ENCODE measurements around the gene PTCD3.

The PTCD3 gene

DNA sequence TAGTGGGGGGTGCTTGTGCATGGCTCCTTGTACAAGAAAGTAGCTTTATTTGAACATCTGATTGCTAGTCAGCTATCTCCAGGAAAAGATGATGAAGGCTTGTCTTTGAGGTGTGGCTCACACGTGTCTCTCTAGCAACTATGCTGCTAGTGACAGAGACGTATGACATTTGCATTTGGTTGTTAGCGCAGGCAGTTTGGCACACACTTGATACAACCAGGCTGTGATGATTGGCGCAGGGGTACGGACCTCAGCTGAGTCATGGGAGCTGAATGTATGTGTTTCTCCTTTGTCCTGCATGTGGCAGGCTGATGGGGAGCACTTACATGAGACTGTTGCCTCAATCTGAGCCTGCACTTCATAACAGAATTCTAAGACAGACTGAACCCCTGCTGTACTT lies 29.6 kb downstream of the PTCD3 start:
- no peaks in the 10 kb centered on the region for H3K4me1 ChIP-seq (ENCODE audit: control insufficient read depth, insufficient read depth, low read length)
- H3K9me3 ChIP-seq (replicated peaks; ENCODE audit: low read length), result no peaks in the 10 kb centered on the region
- H3K27me3 ChIP-seq (ENCODE audit: control insufficient read depth, insufficient read depth, low read length), result no peaks in the 10 kb centered on the region
- no peak overlapping the region for H3K9ac ChIP-seq (ENCODE audit: low read depth, low read length)
- H3K4me3 ChIP-seq (ENCODE audit: low read length), result no peak overlapping the region
- peaks cover 97% of the 10 kb centered on the region for H3K36me3 ChIP-seq (ENCODE audit: insufficient read depth, low read length)
- H3K4me2 ChIP-seq (ENCODE audit: low read length), result no peak overlapping the region

DNA sequence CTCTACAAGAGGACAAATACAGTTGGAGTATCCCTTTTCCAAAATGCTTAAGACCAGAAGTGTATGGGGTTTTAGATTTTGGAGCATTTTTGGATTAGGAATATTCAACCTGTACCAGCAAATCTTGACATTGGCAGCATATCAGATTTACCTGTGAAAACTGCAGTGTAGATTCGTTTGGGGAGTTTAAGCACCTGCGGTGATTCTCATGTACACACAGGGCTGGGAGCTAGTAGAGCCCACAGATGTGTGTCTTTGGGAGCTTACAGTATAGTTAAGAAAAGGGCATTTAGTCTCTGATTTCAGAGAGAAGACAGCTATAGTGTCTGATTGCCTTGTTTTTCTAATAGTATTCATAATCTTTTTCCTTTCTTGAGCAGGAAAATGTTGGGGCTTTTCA lies 30.1 kb downstream of the PTCD3 start:
- Histone ChIP-seq H3K36me3 (ENCODE audit: insufficient read depth, low read length) (peaks cover 98% of the 10 kb centered on the region), H3K27me3 (ENCODE audit: control insufficient read depth, insufficient read depth, low read length) (no peaks in the 10 kb centered on the region), H3K4me1 (ENCODE audit: control insufficient read depth, insufficient read depth, low read length) (no peaks in the 10 kb centered on the region), H3K4me3 (ENCODE audit: low read length) (no peak overlapping the region), H3K9ac (ENCODE audit: low read depth, low read length) (no peak overlapping the region), H3K9me3 (replicated peaks; ENCODE audit: low read length) (no peaks in the 10 kb centered on the region), H3K4me2 (ENCODE audit: low read length) (no peak overlapping the region)

DNA sequence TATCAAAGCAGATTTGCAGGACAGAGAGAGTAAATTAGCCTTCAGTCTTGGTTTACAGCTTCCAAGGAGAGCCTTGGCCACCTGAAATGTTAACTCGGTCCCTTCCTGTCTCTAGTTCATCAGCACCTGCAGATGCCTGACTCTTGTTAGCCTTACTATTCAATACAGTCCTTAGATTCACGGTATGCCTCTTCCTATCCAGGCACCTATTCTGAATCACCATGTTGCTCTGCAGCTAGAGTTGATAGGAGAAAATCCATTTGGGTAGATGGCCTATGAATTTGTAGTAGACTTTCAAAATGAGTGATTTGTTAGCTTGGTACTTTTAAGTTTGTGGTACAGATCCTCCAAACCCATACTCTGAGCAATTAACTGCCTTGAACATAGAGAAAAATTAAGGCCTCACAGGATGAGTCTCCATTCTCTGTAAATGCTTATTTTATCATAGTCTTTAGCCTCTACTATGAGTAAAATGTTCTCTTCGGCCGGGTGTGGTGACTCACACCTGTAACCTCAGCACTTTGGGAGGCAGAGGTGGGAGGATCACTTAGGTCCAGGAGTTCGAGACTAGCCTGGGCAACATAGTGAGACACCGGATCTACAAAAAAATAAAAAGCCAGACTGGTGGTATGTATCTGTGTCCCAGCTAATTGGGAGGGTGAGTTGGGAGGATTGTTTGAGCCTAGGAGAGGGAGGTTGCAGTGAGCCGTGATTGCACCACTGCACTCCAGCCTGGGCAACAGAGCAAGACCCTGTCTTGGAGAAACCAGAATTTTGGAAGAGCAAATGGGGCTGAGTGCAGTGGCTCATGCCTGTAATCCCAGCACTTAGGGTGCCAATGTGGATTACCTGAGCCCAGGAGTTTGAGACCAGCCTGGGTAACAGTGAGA lies 32.9 kb downstream of the PTCD3 start:
- H3K27me3 ChIP-seq (ENCODE audit: control insufficient read depth, insufficient read depth, low read length), result no peaks in the 10 kb centered on the region
- H3K36me3 ChIP-seq (ENCODE audit: insufficient read depth, low read length), result peaks cover 87% of the 10 kb centered on the region
- H3K9ac ChIP-seq (ENCODE audit: low read depth, low read length), result no peak overlapping the region
- no peaks in the 10 kb centered on the region for H3K9me3 ChIP-seq (replicated peaks; ENCODE audit: low read length)
- no peaks in the 10 kb centered on the region for H3K4me1 ChIP-seq (ENCODE audit: control insufficient read depth, insufficient read depth, low read length)
- no peak overlapping the region for H3K4me3 ChIP-seq (ENCODE audit: low read length)
- no peak overlapping the region for H3K4me2 ChIP-seq (ENCODE audit: low read length)

- H3K9me3 ChIP-seq (replicated peaks; ENCODE audit: low read length), result no peaks in the 10 kb centered on the region
- no peak overlapping the region for H3K9ac ChIP-seq (ENCODE audit: low read depth, low read length)
- H3K36me3 ChIP-seq (ENCODE audit: insufficient read depth, low read length), result peaks cover 87% of the 10 kb centered on the region
- H3K4me2 ChIP-seq (ENCODE audit: low read length), result no peak overlapping the region
- H3K4me1 ChIP-seq (ENCODE audit: control insufficient read depth, insufficient read depth, low read length), result no peaks in the 10 kb centered on the region
- H3K27me3 ChIP-seq (ENCODE audit: control insufficient read depth, insufficient read depth, low read length), result no peaks in the 10 kb centered on the region
- H3K4me3 ChIP-seq (ENCODE audit: low read length), result no peak overlapping the region
These were observed 33.9 kb downstream of the PTCD3 start for GRCh38 chr2:86139981-86140380.

DNA sequence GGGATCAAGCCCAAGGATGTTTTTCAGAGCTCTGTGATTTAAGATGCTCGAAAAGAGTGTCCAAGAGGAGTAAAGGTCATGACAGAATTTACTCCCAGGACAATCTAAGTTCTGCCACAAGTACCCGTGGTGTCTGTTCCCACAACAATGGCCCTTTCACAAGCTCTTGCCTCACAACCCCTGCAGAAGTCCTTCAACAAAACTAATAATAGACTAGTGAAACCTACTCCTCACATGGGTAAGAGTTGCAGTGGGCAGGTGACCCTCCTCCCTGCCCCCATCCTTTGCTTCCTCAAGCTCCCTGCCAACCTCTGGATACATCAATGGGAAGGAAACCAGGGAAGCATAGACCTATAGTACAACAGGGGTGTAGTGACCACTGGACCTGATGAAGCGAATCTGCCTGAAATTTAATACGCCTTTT lies 34.9 kb downstream of the PTCD3 start:
- Histone ChIP-seq H3K27me3 (ENCODE audit: control insufficient read depth, insufficient read depth, low read length) (no peaks in the 10 kb centered on the region), H3K36me3 (ENCODE audit: insufficient read depth, low read length) (peaks cover 84% of the 10 kb centered on the region), H3K9me3 (replicated peaks; ENCODE audit: low read length) (no peaks in the 10 kb centered on the region), H3K4me3 (ENCODE audit: low read length) (no peak overlapping the region), H3K9ac (ENCODE audit: low read depth, low read length) (no peak overlapping the region), H3K4me1 (ENCODE audit: control insufficient read depth, insufficient read depth, low read length) (no peaks in the 10 kb centered on the region), H3K4me2 (ENCODE audit: low read length) (no peak overlapping the region)

GRCh38 chr2:86142436-86143257 lies 36.6 kb downstream of the PTCD3 start:
- Histone ChIP-seq H3K36me3 (ENCODE audit: insufficient read depth, low read length) (peaks cover 80% of the 10 kb centered on the region), H3K4me3 (ENCODE audit: low read length) (no peak overlapping the region), H3K4me2 (ENCODE audit: low read length) (no peak overlapping the region), H3K4me1 (ENCODE audit: control insufficient read depth, insufficient read depth, low read length) (no peaks in the 10 kb centered on the region), H3K27me3 (ENCODE audit: control insufficient read depth, insufficient read depth, low read length) (no peaks in the 10 kb centered on the region), H3K9ac (ENCODE audit: low read depth, low read length) (no peak overlapping the region), H3K9me3 (replicated peaks; ENCODE audit: low read length) (no peaks in the 10 kb centered on the region)

DNA sequence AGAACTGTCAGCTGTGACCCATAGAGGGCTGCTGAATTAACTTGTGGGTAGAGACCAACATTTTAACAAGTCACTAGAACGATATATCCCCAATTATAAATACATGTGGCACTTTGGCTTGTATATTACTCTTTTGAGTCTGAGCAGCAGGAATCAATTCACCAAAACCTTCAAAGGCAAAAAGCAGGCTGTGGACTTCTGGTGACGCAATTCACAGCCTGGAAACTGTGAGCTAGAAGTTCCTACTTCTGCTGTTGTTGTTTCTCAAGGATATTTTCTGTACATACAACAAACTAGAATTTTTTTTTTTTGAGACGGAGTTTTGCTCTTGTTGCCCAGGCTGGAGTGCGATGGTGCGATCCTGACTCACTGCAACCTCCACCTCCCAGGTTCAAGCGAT lies 37.3 kb downstream of the PTCD3 start:
- Histone ChIP-seq H3K4me2 (ENCODE audit: low read length) (no peak overlapping the region), H3K9me3 (replicated peaks; ENCODE audit: low read length) (no peaks in the 10 kb centered on the region), H3K27me3 (ENCODE audit: control insufficient read depth, insufficient read depth, low read length) (no peaks in the 10 kb centered on the region), H3K9ac (ENCODE audit: low read depth, low read length) (no peak overlapping the region), H3K36me3 (ENCODE audit: insufficient read depth, low read length) (peaks cover 80% of the 10 kb centered on the region), H3K4me1 (ENCODE audit: control insufficient read depth, insufficient read depth, low read length) (no peaks in the 10 kb centered on the region), H3K4me3 (ENCODE audit: low read length) (no peak overlapping the region)

DNA sequence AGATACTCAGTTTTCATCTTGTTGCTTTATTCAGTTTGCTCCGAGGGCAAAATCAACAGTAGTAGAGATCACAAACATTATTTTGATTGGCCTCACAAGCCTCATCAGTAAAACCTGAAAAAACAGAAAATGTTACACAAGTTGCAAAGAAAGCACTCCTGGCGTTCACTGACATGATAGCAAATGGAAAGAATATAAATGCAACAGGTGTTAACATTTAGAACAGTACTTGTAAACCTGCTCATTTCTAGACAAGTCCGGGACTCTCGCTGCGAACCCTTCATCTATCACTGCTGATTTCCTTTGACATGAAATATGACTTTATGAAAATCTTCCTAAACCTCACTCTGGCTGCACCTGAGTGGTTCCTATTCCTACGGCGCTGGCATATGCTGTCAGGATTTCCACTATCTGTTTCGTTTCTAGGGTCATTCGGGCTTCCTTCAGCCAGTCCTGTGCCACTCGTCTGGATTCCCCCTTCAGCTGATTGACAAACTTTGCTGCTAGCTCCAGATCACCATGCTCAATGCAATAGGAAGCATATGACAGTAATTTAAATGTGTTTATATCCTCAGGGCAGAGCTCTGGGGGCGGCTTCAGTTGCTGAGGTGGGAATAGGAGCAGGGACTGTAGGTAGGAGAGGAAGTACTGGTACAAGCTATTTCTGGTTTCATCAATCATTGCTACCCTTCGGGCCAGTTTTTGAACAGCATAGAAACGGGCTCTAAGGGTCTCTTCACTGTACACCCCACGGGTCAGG lies 38.1 kb downstream of the PTCD3 start:
- Histone ChIP-seq H3K4me3 (ENCODE audit: low read length) (no peak overlapping the region), H3K36me3 (ENCODE audit: insufficient read depth, low read length) (peaks cover 80% of the 10 kb centered on the region), H3K9ac (ENCODE audit: low read depth, low read length) (no peak overlapping the region), H3K4me2 (ENCODE audit: low read length) (no peak overlapping the region), H3K27me3 (ENCODE audit: control insufficient read depth, insufficient read depth, low read length) (no peaks in the 10 kb centered on the region), H3K4me1 (ENCODE audit: control insufficient read depth, insufficient read depth, low read length) (no peaks in the 10 kb centered on the region), H3K9me3 (replicated peaks; ENCODE audit: low read length) (no peaks in the 10 kb centered on the region)

DNA sequence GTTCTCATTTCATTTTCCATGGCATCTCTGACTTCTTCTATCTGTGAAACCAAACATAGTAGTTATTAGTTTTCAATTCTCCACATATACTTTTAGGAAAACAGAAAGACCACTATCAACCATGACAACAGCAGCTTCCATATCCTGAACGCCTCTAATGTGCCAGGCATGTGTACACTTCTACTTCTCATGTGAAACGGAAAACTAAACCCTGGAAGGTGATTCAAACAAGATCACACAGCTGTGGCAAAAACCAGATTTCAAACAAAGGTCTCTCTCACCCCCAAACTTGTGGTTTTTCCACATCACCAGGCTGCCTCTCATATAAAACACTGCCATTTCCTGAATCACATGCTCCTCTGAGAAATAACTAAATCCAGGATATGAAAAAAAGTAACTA lies 41.8 kb downstream of the PTCD3 start:
- H3K9me3 ChIP-seq (replicated peaks; ENCODE audit: low read length), result no peaks in the 10 kb centered on the region
- no peaks in the 10 kb centered on the region for H3K27me3 ChIP-seq (ENCODE audit: control insufficient read depth, insufficient read depth, low read length)
- H3K36me3 ChIP-seq (ENCODE audit: insufficient read depth, low read length), result peaks cover 75% of the 10 kb centered on the region
- H3K4me1 ChIP-seq (ENCODE audit: control insufficient read depth, insufficient read depth, low read length), result no peaks in the 10 kb centered on the region
- no peak overlapping the region for H3K9ac ChIP-seq (ENCODE audit: low read depth, low read length)
- no peak overlapping the region for H3K4me3 ChIP-seq (ENCODE audit: low read length)
- H3K4me2 ChIP-seq (ENCODE audit: low read length), result no peak overlapping the region

- H3K4me2 ChIP-seq (ENCODE audit: low read length), result no peak overlapping the region
- H3K4me3 ChIP-seq (ENCODE audit: low read length), result no peak overlapping the region
- H3K9ac ChIP-seq (ENCODE audit: low read depth, low read length), result no peak overlapping the region
- peaks cover 67% of the 10 kb centered on the region for H3K36me3 ChIP-seq (ENCODE audit: insufficient read depth, low read length)
- no peaks in the 10 kb centered on the region for H3K27me3 ChIP-seq (ENCODE audit: control insufficient read depth, insufficient read depth, low read length)
- no peaks in the 10 kb centered on the region for H3K4me1 ChIP-seq (ENCODE audit: control insufficient read depth, insufficient read depth, low read length)
- H3K9me3 ChIP-seq (replicated peaks; ENCODE audit: low read length), result no peaks in the 10 kb centered on the region
These were observed 44.5 kb downstream of the PTCD3 start for GRCh38 chr2:86150502-86150901.

- H3K4me3 ChIP-seq (ENCODE audit: low read length), result no peak overlapping the region
- H3K36me3 ChIP-seq (ENCODE audit: insufficient read depth, low read length), result peaks cover 53% of the 10 kb centered on the region
These were observed 51.0 kb downstream of the PTCD3 start for GRCh38 chr2:86157009-86157556.

More at GRCh38 chr2:86157009-86157556, 51.0 kb downstream of the PTCD3 start:
- no peaks in the 10 kb centered on the region for H3K4me1 ChIP-seq (ENCODE audit: control insufficient read depth, insufficient read depth, low read length)
- no peaks in the 10 kb centered on the region for H3K9me3 ChIP-seq (replicated peaks; ENCODE audit: low read length)
- H3K9ac ChIP-seq (ENCODE audit: low read depth, low read length), result no peak overlapping the region
- no peaks in the 10 kb centered on the region for H3K27me3 ChIP-seq (ENCODE audit: control insufficient read depth, insufficient read depth, low read length)
- no peak overlapping the region for H3K4me2 ChIP-seq (ENCODE audit: low read length)

Measured in skeletal muscle satellite cell (primary cell).